ENCODE measurements around the gene GOLGA6L7.
"Not testable (repeated sequence)": the region's sequence is repeated elsewhere in the genome, so short reads cannot be mapped to it uniquely, and the experiment has no call there.

GOLGA6L7 gene

GRCh38 chr15:28848521-28848920, at the start of gene GOLGA6L7:
Gene GOLGA6L7, minus strand, starts transcription at chr15:28848644. Its CDS starts 95 bp downstream, at chr15:28848549.
- not testable (repeated sequence) for FAIRE-seq; DNase-seq (ENCODE audit: extremely low spot score, insufficient read length, low read depth)

- FAIRE-seq: no peak
- DNase-seq (ENCODE audit: extremely low spot score, insufficient read length, low read depth): no peak
Observed at GRCh38 chr15:28897861-28898585, 49.6 kb upstream of the GOLGA6L7 start.

GRCh38 chr15:28896951-28897350, 48.5 kb upstream of the GOLGA6L7 start:
- FAIRE-seq: no peak
- no peak for DNase-seq (ENCODE audit: extremely low spot score, insufficient read length, low read depth)

- no peak for FAIRE-seq
- DNase-seq (ENCODE audit: extremely low spot score, insufficient read length, low read depth): no peak
Observed at GRCh38 chr15:28895566-28895965, 47.1 kb upstream of the GOLGA6L7 start.

- FAIRE-seq: no peak
- no peak for DNase-seq (ENCODE audit: extremely low spot score, insufficient read length, low read depth)
Observed at GRCh38 chr15:28895146-28895545, 46.7 kb upstream of the GOLGA6L7 start.

GRCh38 chr15:28894631-28895030, 46.2 kb upstream of the GOLGA6L7 start:
- DNase-seq (ENCODE audit: extremely low spot score, insufficient read length, low read depth) (no peak), FAIRE-seq (no peak)

GRCh38 chr15:28892789-28893610, 44.6 kb upstream of the GOLGA6L7 start:
- DNase-seq (ENCODE audit: extremely low spot score, insufficient read length, low read depth) (no peak), FAIRE-seq (no peak)

- no peak for FAIRE-seq
Observed at GRCh38 chr15:28891588-28891987, 43.1 kb upstream of the GOLGA6L7 start.

GRCh38 chr15:28890711-28891495, 42.5 kb upstream of the GOLGA6L7 start:
- no peak for FAIRE-seq
- no peak for DNase-seq (ENCODE audit: extremely low spot score, insufficient read length, low read depth)

More at GRCh38 chr15:28891588-28891987, 43.1 kb upstream of the GOLGA6L7 start:
- DNase-seq (ENCODE audit: extremely low spot score, insufficient read length, low read depth): no peak

GRCh38 chr15:28890291-28890690, 41.8 kb upstream of the GOLGA6L7 start:
- DNase-seq (ENCODE audit: extremely low spot score, insufficient read length, low read depth); FAIRE-seq: not testable (repeated sequence)

GRCh38 chr15:28889871-28890270, 41.4 kb upstream of the GOLGA6L7 start:
- not testable (repeated sequence) for FAIRE-seq; DNase-seq (ENCODE audit: extremely low spot score, insufficient read length, low read depth)

- DNase-seq (ENCODE audit: extremely low spot score, insufficient read length, low read depth): no peak
- no peak for FAIRE-seq
Observed at GRCh38 chr15:28889346-28889745, 40.9 kb upstream of the GOLGA6L7 start.

GRCh38 chr15:28888900-28889299, 40.5 kb upstream of the GOLGA6L7 start:
- no peak for DNase-seq (ENCODE audit: extremely low spot score, insufficient read length, low read depth)

GRCh38 chr15:28888302-28888894, 40.0 kb upstream of the GOLGA6L7 start:
- DNase-seq (ENCODE audit: extremely low spot score, insufficient read length, low read depth): no peak
- FAIRE-seq: no peak

More at GRCh38 chr15:28888900-28889299, 40.5 kb upstream of the GOLGA6L7 start:
- FAIRE-seq: no peak

- no peak for DNase-seq (ENCODE audit: extremely low spot score, insufficient read length, low read depth)
Observed at GRCh38 chr15:28887339-28888174, 39.1 kb upstream of the GOLGA6L7 start.

GRCh38 chr15:28886431-28887338, 38.2 kb upstream of the GOLGA6L7 start:
- DNase-seq (ENCODE audit: extremely low spot score, insufficient read length, low read depth) (no peak), FAIRE-seq (no peak)

More at GRCh38 chr15:28887339-28888174, 39.1 kb upstream of the GOLGA6L7 start:
- FAIRE-seq: no peak

- DNase-seq (ENCODE audit: extremely low spot score, insufficient read length, low read depth) (no peak), FAIRE-seq (no peak)
Observed at GRCh38 chr15:28885630-28886430, 37.4 kb upstream of the GOLGA6L7 start, which contains the start of gene APBA2. Gene APBA2, plus strand, starts transcription at chr15:28885974. Its CDS starts 167,911 bp downstream, at chr15:29053885.

All from GM18507 (cell line).